Stomach (tissue), 9 donors: ENCODE measurements around the gene KLHDC8A. TPM values are rescaled to one million over a fixed set of nuclear protein-coding genes. Genes with fewer than 3 reads are reported as not detected.

Experiments used
- DNase-seq, 2 donors: peaks; one replicate each; pipeline versions ENCODE4 v3.0.0 to v3.0.0-alpha.2; 2013 to 2019
- H3K27ac ChIP-seq, 5 donors: fragments of 200-600 bp in 4 of 5; sonication (generic) in 4 of 5; one replicate each; pipeline ENCODE4 v1.5.1; 2013 to 2019; ENCODE audit warnings: mild to moderate bottlenecking in 1 of 5, moderate library complexity in 1 of 5
- H3K27me3 ChIP-seq, 3 donors: fragments of 200-600 bp; sonication (generic); one replicate each; pipeline ENCODE4 v1.5.1; 2017 to 2019; ENCODE audit warnings: mixed run types in 1 of 3
- H3K36me3 ChIP-seq, 4 donors: fragments of 200-600 bp; sonication (generic); 1 replicate in 3 of 4; 2 replicates in 1 of 4; pipeline ENCODE4 v1.5.1; 2016 to 2019
- H3K4me1 ChIP-seq, 4 donors: fragments of 200-600 bp; sonication (generic); one replicate each; pipeline ENCODE4 v1.5.1; 2016 to 2019
- H3K4me3 ChIP-seq, 4 donors: fragments of 200-600 bp; sonication (generic) in 3 of 4; one replicate each; pipeline ENCODE4 v1.5.1; 2016 to 2019; ENCODE audit warnings: mild to moderate bottlenecking in 1 of 4
- H3K9me3 ChIP-seq, 4 donors: fragments of 200-600 bp; sonication (generic); one replicate each; pipeline ENCODE4 v1.5.1; 2016 to 2019
- EP300 ChIP-seq: sonication (generic); formaldehyde crosslinking; IDR thresholded peaks from one replicate; pipeline ENCODE4 v1.6.1; 2017; ENCODE audit warnings: antibody characterized with exemption
- POLR2A ChIP-seq, 4 donors: fragments of 450-650 bp; IDR thresholded peaks; one replicate each; pipeline ENCODE4 v1.6.1; 2016; ENCODE audit warnings: antibody characterized with exemption in 4 of 4, control low read depth in 2 of 4, mild to moderate bottlenecking in 1 of 4, moderate library complexity in 1 of 4
- POLR2AphosphoS5 ChIP-seq, 3 donors: sonication (generic); formaldehyde crosslinking; IDR thresholded peaks; one replicate each; pipeline ENCODE4 v1.6.1; 2016; ENCODE audit warnings: antibody characterized with exemption in 3 of 3
- WGBS, 5 donors: extraction: QIAGEN DNeasy Blood & Tissue Kit in 3 of 5; methylation state at CpG; one replicate each; pipeline versions ENCODE4 v1.1.5 to v1.1.7; 2013 to 2018; 5-methylcytosine and 5-hydroxymethylcytosine counted together
- intact Hi-C: fragments of 100-400 bp; cut with DNase I; formaldehyde crosslinking; loops from one replicate; pipeline ENCODE4 v1.15.1; 2023; ENCODE audit warnings: low total_unique reads
- polyA plus RNA-seq, 3 donors: library from polyadenylated mRNA; stranded (reverse); fragments of 200-250 nt; gene quantifications; one replicate each; pipeline ENCODE4 v1.2.3, GENCODE V29; 2013
- total RNA-seq, 5 donors: library from RNA; depleted of rRNA; stranded (reverse); fragments of >200 nt; gene quantifications; one replicate each; pipeline versions ENCODE4 v1.1.0 to v1.2.3, GENCODE V29; 2014 to 2016
- TF ChIP-seq, protein P1 (sequence below), 7 experiments: fragments of 450-650 bp in 4 of 7; fragments of 200-600 bp in 3 of 7; sonication (generic) in 3 of 7; IDR thresholded peaks; one replicate each; pipeline ENCODE4 v1.5.1; 2016 to 2019; ENCODE audit warnings: antibody characterized with exemption in 7 of 7, control low read depth in 2 of 7, mild to moderate bottlenecking in 1 of 7
- donor health status: healthy with polysubstance abuse.
- donor health status: Bipolar disorder and iron deficiency.
- donor health status: healthy.

The KLHDC8A gene
- total and polyA plus RNA-seq, 8 donors = 0.72 to 6.9 (median 2.8) TPM; not detected in 2

DNA sequence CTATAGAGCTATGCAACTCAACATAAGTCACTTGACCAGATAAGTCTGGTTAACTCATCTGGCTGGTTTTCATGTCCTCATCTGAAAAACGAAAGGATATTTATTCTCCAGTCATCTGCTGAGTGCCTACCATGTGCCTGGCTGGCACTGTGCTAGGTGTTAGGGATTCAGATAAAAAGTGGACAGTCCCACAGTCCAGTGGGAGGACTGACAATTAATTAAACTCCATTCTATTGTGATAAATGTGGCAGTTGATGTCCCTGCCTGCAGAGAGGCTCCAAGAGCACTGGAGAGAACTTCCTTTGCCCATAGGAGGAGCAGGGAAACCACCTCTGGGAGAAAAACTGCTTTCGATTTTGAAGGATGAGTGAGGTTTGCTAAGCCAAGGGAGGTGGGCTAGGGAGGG, 40.6 kb downstream of the KLHDC8A start:
- H3K4me1 ChIP-seq = peaks cover 73 to 90% (median 75%) of the 10 kb centered on the region in 4 donors
- peaks cover 0 to 7% (median 5%) of the 10 kb centered on the region in 4 donors for H3K36me3 ChIP-seq
- intact Hi-C loops = no loop called here
- no peaks in the 10 kb centered on the region for H3K9me3 ChIP-seq
- WGBS, 5 donors = 16 to 51% (median 39%) methylated on average over 2 of the region's 2 CpGs
- no peak for TF ChIP-seq POLR2A (IDR thresholded peaks at IDR 0.05)
- TF ChIP-seq EP300 = no peak
- TF ChIP-seq POLR2AphosphoS5 (IDR thresholded peaks at IDR 0.05) = no peak
- TF ChIP-seq, protein P1, sequence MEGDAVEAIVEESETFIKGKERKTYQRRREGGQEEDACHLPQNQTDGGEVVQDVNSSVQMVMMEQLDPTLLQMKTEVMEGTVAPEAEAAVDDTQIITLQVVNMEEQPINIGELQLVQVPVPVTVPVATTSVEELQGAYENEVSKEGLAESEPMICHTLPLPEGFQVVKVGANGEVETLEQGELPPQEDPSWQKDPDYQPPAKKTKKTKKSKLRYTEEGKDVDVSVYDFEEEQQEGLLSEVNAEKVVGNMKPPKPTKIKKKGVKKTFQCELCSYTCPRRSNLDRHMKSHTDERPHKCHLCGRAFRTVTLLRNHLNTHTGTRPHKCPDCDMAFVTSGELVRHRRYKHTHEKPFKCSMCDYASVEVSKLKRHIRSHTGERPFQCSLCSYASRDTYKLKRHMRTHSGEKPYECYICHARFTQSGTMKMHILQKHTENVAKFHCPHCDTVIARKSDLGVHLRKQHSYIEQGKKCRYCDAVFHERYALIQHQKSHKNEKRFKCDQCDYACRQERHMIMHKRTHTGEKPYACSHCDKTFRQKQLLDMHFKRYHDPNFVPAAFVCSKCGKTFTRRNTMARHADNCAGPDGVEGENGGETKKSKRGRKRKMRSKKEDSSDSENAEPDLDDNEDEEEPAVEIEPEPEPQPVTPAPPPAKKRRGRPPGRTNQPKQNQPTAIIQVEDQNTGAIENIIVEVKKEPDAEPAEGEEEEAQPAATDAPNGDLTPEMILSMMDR (IDR thresholded peaks at IDR 0.05) = no peak
- peak overlapping the region in 4 of 5 donors; percentile 23 to 89 (median 58) for H3K27ac ChIP-seq
- H3K4me3 ChIP-seq = no peak overlapping the region
- no peaks in the 10 kb centered on the region for H3K27me3 ChIP-seq
- no peak for DNase-seq

DNA sequence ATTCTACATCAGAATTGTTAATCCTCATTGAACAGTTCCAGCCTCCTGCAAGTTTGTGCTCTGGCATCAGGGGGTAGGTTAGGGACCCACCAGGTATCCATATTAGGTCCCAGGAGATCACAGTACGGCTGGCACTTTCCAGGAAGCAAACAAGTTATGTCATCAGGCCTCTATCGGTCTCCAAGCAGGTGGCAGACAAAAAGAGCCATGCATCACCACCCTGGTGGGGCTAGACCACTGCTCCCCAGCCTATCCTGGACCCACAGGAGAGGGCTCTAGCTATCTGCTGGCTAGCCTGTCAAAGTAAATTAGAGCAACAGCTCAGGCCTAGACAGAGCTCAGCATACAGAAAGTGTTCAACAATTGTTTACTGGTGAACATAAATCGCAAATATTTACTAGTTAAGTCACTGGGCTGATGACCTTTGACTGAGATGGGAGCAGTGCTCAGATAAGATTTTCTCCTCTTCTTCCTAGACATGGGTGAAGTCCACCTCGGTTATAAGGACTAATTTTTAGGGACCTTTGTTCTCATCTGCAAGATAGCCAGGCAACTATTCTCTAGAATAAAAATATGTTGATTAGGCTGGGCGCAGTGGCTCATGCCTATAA, 41.6 kb downstream of the KLHDC8A start:
- TF ChIP-seq, protein P1 (IDR thresholded peaks at IDR 0.05) = no peak
- TF ChIP-seq EP300 (no peak), POLR2AphosphoS5 (IDR thresholded peaks at IDR 0.05) (no peak), POLR2A (IDR thresholded peaks at IDR 0.05) (no peak)
- no peaks in the 10 kb centered on the region for H3K9me3 ChIP-seq
- H3K36me3 ChIP-seq = peaks cover 2 to 17% (median 16%) of the 10 kb centered on the region in 4 donors
- H3K27me3 ChIP-seq = no peaks in the 10 kb centered on the region
- H3K4me3 ChIP-seq = no peak overlapping the region
- peaks cover 64 to 80% (median 65%) of the 10 kb centered on the region in 4 donors for H3K4me1 ChIP-seq
- intact Hi-C loops = no loop called here
- DNase-seq = no peak
- H3K27ac ChIP-seq = peak overlapping the region in 2 of 5 donors; percentile 8 to 89
- WGBS, 5 donors = 57 to 72% (median 64%) methylated on average over 3 to 5 of the region's 5 CpGs

DNA sequence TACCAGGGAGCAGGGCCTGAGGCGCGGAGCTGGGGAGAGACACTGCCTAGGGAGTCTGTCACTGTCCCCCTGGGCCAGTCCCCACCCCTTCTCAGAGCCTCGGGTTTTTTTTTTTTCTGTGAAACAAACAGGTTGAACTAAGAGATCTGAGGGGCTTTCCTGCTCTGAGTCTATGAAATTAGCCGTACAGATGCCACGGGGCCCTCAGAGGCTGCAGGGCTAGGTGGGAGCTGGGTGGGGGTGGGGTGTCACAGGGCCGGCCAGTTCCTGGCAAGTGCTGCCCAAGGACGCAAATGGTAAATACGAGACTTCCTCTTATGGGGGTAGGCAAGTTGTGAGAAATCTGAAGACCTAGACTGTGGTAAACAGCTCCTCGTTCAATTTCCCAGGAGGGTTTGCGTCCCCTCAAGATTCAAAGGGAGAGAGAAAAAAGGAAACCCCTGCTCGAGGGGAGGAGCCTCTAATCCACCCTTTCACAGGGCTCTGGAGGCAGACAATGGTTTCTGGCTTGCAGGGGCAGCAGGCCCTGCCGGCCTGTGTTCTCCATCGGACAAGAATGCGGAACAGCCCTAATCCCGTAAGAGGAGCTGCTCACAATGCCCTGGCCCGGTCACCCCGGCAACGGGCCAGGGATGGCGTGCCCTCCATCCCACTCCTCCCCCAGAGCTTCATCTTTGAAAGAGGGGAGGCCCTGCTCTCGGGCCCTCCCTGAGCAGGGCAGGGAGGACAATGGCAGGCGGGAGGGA, 43.0 kb downstream of the KLHDC8A start:
- Histone ChIP-seq H3K4me3 (peak overlapping the region in 3 of 4 donors; percentile 12 to 24 (median 13)), H3K36me3 (peaks cover 6 to 31% (median 29%) of the 10 kb centered on the region in 4 donors), H3K4me1 (peaks cover 52 to 66% (median 53%) of the 10 kb centered on the region in 4 donors), H3K9me3 (no peaks in the 10 kb centered on the region), H3K27me3 (no peaks in the 10 kb centered on the region), H3K27ac (peak overlapping the region in 4 of 5 donors; percentile 60 to 83 (median 70))
- TF ChIP-seq EP300 (no peak), POLR2AphosphoS5 (IDR thresholded peaks at IDR 0.05) (no peak), POLR2A (IDR thresholded peaks at IDR 0.05) (no peak)
- TF ChIP-seq, protein P1 (IDR thresholded peaks at IDR 0.05) = no peak
- intact Hi-C loops = no loop called here
- peak; percentile 35 to 78 for DNase-seq
- 13 to 49% (median 30%) methylated on average over 13 to 21 of the region's 21 CpGs for WGBS, 5 donors

DNA sequence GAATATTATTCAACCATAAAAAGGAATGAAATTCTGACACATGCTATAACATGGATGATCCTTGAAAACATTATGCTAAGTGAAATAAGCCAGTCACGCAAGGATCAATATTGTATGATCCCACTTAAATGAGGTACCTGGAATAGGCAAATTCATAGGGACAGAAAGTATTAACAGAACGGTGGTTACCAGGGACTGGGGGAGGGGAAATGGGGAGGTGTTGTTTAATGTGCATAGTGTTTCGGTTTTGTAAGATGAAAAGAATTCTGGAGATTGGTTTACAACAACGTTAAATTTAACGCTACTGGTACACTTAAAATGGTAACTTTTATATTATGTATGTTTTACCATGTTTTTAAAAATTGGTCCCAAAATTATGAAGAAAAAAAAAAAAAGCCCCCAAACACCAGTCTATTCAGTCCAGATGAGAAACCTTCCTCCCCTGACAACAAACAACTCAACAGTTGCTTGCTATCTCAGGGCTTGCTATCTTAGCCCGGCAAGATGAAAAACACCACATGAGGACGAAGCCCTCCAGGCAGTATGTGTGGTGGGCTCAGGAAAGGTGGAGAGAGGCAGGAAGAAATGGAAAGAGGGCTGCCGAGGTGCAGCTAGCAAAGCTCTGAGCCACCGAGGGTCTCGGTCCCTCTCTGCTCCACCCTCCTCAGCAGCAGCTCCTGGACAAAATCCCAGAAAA, 43.7 kb downstream of the KLHDC8A start:
- no peak for TF ChIP-seq EP300
- TF ChIP-seq, protein P1 (IDR thresholded peaks at IDR 0.05) = no peak
- TF ChIP-seq POLR2AphosphoS5 (IDR thresholded peaks at IDR 0.05) = no peak
- no peak for TF ChIP-seq POLR2A (IDR thresholded peaks at IDR 0.05)
- H3K9me3 ChIP-seq = no peaks in the 10 kb centered on the region
- DNase-seq = no peak
- 60 to 80% (median 68%) methylated on average over 10 of the region's 10 CpGs for WGBS, 5 donors
- H3K4me1 ChIP-seq = peaks cover 45 to 59% (median 45%) of the 10 kb centered on the region in 4 donors
- H3K36me3 ChIP-seq = peaks cover 13 to 38% (median 36%) of the 10 kb centered on the region in 4 donors
- H3K27me3 ChIP-seq = no peaks in the 10 kb centered on the region
- intact Hi-C loops = no loop called here
- peak overlapping the region in 2 of 4 donors; percentile 12 to 24 for H3K4me3 ChIP-seq
- peak overlapping the region in 4 of 5 donors; percentile 60 to 83 (median 70) for H3K27ac ChIP-seq
